Measurements from ENCODE around the gene HSPA6.

- TF ChIP-seq CTCF (IDR thresholded peaks at IDR 0.05) (no peak), POLR2A (IDR thresholded peaks at IDR 0.05) (no peak)
Measured at GRCh38 chr1:161491472-161491871, 32.9 kb upstream of the HSPA6 start.

Data from adrenal gland (tissue), 5 donors.